Measurements from ENCODE around the gene NELFB. TPM values are rescaled to one million over a fixed set of nuclear protein-coding genes. Genes with fewer than 3 reads are reported as not detected.

Gene NELFB
- total and polyA plus RNA-seq, 9 of the 15 experiments (the other 6 are each of a cell fraction or from before 2014, with no cell fraction given) = 0.24 to 84.0 (median 29.7) TPM

- TF ChIP-seq ZNF184 (CRISPR knock-in tag; IDR thresholded peaks at IDR 0.05) (no peak), TEAD2 (tag; IDR thresholded peaks at IDR 0.05) (no peak), ZNF263 (CRISPR knock-in tag; IDR thresholded peaks at IDR 0.05; ENCODE audit: borderline replicate concordance) (no peak; the same call in 1 of the 2 replicates), REST (IDR thresholded peaks at IDR 0.05; ENCODE audit: borderline replicate concordance) (0 out of 2 replicates have a peak, but pooled peaks have one; percentile 25), REST (CRISPR knock-in tag; IDR thresholded peaks at IDR 0.05; ENCODE audit: low read depth) (0 out of 2 replicates have a peak, but pooled peaks have one; percentile 11), FOXJ3 (CRISPR knock-in tag; IDR thresholded peaks at IDR 0.05) (no peak), YY1 (IDR thresholded peaks at IDR 0.05; ENCODE audit: borderline replicate concordance in 1 of 3, control insufficient read depth in 1 of 3, extremely low read depth in 1 of 3, insufficient read depth in 3 of 3, insufficient read length in 1 of 3, insufficient replicate concordance in 2 of 3, low read depth in 1 of 3, low read length in 2 of 3) (peak in 1 of 3 experiments; percentile 6), KDM1A (IDR thresholded peaks at IDR 0.05) (peak in 1 of 2 experiments; percentile 6; a peak in 1 of 4 replicates), RFX5 (IDR thresholded peaks at IDR 0.05; ENCODE audit: low read depth, low read length) (no peak), ZEB2 (IDR thresholded peaks at IDR 0.05) (no peak), ZNF699 (CRISPR knock-in tag; IDR thresholded peaks at IDR 0.05; ENCODE audit: insufficient replicate concordance) (no peak), RNF2 (IDR thresholded peaks at IDR 0.05) (peak; percentile 42; the same call in 1 of the 2 replicates), ZBTB26 (CRISPR knock-in tag; IDR thresholded peaks at IDR 0.05) (no peak)
- TF ChIP-seq, protein P1, sequence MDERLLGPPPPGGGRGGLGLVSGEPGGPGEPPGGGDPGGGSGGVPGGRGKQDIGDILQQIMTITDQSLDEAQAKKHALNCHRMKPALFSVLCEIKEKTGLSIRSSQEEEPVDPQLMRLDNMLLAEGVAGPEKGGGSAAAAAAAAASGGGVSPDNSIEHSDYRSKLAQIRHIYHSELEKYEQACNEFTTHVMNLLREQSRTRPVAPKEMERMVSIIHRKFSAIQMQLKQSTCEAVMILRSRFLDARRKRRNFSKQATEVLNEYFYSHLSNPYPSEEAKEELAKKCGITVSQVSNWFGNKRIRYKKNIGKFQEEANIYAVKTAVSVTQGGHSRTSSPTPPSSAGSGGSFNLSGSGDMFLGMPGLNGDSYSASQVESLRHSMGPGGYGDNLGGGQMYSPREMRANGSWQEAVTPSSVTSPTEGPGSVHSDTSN (CRISPR knock-in tag; IDR thresholded peaks at IDR 0.05; ENCODE audit: low read depth) = no peak
- TF ChIP-seq, protein P1 (tag; conservative IDR thresholded peaks at IDR 0.05; ENCODE audit: low read depth) = no peak
Observed at GRCh38 chr9:137276473-137277328, 21.6 kb downstream of the NELFB start (continued).
